RWPE2 (cell line): Measurements from ENCODE around the gene GPR3.

Experiments used
- ATAC-seq: fragments of 200-7000 bp; cut with Tn5 transposase; 3 replicates; pipeline ENCODE4 v1.9.1; 2021; ENCODE audit warnings: low read depth
- DNase-seq: peaks from one replicate; pipeline ENCODE4 v3.0.0-alpha.2; 2020; ENCODE audit warnings: low spot score
- H3K27ac ChIP-seq: fragments of 450-650 bp; 2 replicates; pipeline ENCODE4 v1.5.1; 2017; ENCODE audit warnings: mild to moderate bottlenecking; ENCODE audit not compliant: poor library complexity, severe bottlenecking
- H3K27me3 ChIP-seq: fragments of 250-450 bp; sonication (Bioruptor Pico); 2 replicates; pipeline ENCODE4 v1.5.1; 2021; ENCODE audit warnings: mild to moderate bottlenecking, moderate library complexity; ENCODE audit not compliant: insufficient read depth, poor library complexity, severe bottlenecking
- H3K36me3 ChIP-seq: fragments of 250-450 bp; sonication (Bioruptor Pico); 2 replicates; pipeline ENCODE4 v1.5.1; 2020; ENCODE audit warnings: low read depth, mild to moderate bottlenecking, moderate library complexity
- H3K4me1 ChIP-seq: fragments of 250-450 bp; sonication (Bioruptor Pico); 2 replicates; pipeline ENCODE4 v1.5.1; 2021; ENCODE audit warnings: mild to moderate bottlenecking, moderate library complexity; ENCODE audit not compliant: insufficient read depth, poor library complexity, severe bottlenecking
- H3K4me3 ChIP-seq: fragments of 250-450 bp; sonication (Bioruptor Pico); 2 replicates; pipeline ENCODE4 v1.5.1; 2021; ENCODE audit warnings: mild to moderate bottlenecking, moderate library complexity; ENCODE audit not compliant: severe bottlenecking
- H3K9me3 ChIP-seq: fragments of 250-450 bp; sonication (Bioruptor Pico); 2 replicates; pipeline ENCODE4 v1.5.1; 2021; ENCODE audit warnings: mild to moderate bottlenecking, moderate library complexity; ENCODE audit not compliant: severe bottlenecking
- TF ChIP-seq, protein P1 (sequence below): fragments of 450-650 bp; IDR thresholded peaks from one replicate; pipeline ENCODE4 v1.5.1; 2017; ENCODE audit warnings: mild to moderate bottlenecking, moderate library complexity; ENCODE audit not compliant: poor library complexity, severe bottlenecking

GPR3 gene

DNA sequence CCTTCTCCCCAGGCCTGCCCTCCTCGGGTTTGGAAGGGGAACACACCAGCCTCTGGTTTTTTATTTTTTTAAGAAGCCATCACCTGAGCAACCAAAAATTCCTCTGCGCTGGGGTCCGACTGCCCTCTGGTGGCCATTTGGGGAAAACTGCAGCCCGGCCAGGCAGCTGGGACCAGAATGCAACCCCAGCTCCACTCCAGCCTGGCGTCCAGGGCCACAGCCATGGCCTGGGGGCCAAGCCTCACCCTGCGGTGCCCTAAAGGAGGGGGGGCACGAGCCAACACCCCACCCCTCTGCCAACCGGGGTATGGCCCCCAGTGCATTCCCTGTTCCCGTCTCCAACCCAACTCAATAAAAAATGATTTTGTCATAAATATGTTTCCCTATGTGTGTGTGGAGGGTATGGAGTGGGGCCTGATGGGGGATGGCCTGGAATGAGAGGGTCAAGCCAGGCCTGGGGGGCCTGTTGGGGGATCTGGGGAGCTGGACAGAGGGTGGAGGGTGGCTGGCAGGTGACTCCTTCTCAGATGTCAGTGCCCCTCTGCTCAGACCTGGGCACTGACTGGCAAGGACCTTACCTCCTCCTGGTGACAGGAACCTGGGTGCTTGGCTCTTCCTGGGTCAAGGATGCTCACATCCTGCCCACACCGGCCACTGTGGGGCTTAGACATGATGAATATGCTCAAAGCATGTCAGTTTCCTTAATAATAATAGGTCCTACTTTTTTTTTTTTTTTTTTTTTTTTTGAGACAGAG lies 3.2 kb downstream of the GPR3 start:
- Histone ChIP-seq H3K4me3 (no peak overlapping the region), H3K36me3 (no peaks in the 10 kb centered on the region), H3K9me3 (no peaks in the 10 kb centered on the region), H3K27me3 (no peaks in the 10 kb centered on the region), H3K27ac (no peak overlapping the region), H3K4me1 (peaks cover 8% of the 10 kb centered on the region)
- TF ChIP-seq, protein P1, sequence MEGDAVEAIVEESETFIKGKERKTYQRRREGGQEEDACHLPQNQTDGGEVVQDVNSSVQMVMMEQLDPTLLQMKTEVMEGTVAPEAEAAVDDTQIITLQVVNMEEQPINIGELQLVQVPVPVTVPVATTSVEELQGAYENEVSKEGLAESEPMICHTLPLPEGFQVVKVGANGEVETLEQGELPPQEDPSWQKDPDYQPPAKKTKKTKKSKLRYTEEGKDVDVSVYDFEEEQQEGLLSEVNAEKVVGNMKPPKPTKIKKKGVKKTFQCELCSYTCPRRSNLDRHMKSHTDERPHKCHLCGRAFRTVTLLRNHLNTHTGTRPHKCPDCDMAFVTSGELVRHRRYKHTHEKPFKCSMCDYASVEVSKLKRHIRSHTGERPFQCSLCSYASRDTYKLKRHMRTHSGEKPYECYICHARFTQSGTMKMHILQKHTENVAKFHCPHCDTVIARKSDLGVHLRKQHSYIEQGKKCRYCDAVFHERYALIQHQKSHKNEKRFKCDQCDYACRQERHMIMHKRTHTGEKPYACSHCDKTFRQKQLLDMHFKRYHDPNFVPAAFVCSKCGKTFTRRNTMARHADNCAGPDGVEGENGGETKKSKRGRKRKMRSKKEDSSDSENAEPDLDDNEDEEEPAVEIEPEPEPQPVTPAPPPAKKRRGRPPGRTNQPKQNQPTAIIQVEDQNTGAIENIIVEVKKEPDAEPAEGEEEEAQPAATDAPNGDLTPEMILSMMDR: peak; percentile 98
- DNase-seq: no peak
- ATAC-seq: peak; percentile 34

DNA sequence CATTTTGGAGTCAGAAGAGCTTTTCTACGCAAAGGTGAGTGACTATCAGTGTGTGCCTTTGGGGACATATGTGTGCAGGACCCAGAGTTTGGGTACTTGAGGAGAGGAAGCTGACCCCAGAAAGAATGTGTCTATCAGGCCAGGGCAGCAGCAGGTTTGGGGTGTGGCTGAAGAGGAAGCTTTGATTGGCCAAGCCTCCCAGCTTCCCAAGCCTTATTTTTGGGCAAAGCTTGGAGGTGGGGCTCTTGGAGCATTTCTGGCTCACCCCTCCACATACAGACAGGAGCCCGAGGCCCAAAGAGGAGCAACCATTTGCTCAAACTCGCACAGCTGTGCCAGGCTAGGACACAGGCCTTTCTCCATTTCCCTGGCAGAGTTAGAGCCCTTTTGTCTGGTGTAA lies 4.7 kb downstream of the GPR3 start:
- Histone ChIP-seq H3K36me3 (no peaks in the 10 kb centered on the region), H3K27me3 (no peaks in the 10 kb centered on the region), H3K4me1 (peaks cover 3% of the 10 kb centered on the region), H3K27ac (no peak overlapping the region), H3K4me3 (no peak overlapping the region), H3K9me3 (no peaks in the 10 kb centered on the region)
- ATAC-seq (no peak), DNase-seq (no peak)
- TF ChIP-seq, protein P1: no peak

DNA sequence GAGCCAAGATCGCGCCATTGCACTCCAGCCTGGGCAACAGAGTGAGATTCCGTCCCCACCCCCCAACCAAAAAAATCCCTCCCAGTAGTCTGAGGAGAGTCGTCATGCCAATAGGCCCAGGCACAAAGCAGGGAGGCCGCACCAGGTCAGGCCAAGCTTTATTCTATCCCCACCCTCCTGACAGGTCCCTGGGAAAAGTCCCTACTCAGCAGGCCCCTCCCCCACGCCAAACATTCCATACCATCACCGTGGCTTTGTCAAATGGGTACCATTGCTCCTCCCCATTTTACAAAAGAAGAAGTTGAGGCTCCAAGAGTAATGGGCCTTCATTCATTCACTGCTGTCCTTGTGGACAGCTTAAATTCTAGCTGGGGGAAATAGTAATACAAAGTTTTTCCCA lies 5.3 kb downstream of the GPR3 start:
- no peak overlapping the region for H3K27ac ChIP-seq
- H3K4me3 ChIP-seq: no peak overlapping the region
- peaks cover 3% of the 10 kb centered on the region for H3K4me1 ChIP-seq
- TF ChIP-seq, protein P1: no peak
- H3K9me3 ChIP-seq: no peaks in the 10 kb centered on the region
- H3K36me3 ChIP-seq: no peaks in the 10 kb centered on the region
- H3K27me3 ChIP-seq: no peaks in the 10 kb centered on the region
- DNase-seq (no peak), ATAC-seq (no peak)

DNA sequence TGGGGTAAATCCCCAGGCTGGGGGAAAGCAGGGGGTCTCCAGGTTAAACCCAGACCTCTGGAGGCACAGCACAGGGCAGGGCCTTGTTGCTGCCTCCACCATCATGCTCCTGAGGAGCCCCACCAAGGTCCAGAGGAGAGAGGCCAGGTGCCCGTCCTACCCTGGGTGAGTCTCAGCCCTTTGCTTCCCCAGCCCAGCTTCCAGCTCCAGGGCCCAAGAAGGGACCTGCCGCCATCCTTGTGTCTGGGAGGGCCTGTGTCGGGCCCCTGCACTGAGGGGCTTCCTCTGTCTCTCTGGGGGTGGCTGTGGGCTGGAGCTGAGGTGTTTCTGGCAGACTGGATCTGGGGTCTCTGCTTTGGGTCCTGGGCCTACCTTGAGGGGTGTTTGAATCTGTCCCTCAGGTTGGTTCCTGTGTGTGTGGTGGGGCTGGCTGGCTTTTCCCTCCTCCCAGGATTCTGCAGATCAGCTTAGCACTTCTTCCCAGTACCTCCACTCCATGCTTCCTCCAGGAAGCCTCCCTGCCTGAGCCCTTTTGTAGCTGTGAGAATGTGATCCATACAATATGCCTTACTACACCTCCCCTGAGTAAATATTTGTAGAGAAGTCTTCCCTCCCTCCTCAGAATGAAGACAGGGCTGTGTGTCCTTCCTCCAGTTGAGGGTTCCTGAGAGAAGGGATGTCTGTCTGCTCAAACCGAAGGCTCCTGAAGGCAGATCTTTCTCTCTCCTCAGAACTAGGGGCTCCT lies 6.2 kb downstream of the GPR3 start:
- DNase-seq (no peak), ATAC-seq (no peak)
- Histone ChIP-seq H3K9me3 (no peaks in the 10 kb centered on the region), H3K36me3 (no peaks in the 10 kb centered on the region), H3K27ac (no peak overlapping the region), H3K4me1 (peaks cover 3% of the 10 kb centered on the region), H3K4me3 (no peak overlapping the region), H3K27me3 (no peaks in the 10 kb centered on the region)
- TF ChIP-seq, protein P1: no peak
